Karpas-422 (cell line): ENCODE measurements around the gene SAP30. TPM values are rescaled to one million over a fixed set of nuclear protein-coding genes. Genes with fewer than 3 reads are reported as not detected.

Experiments
- DNase-seq: peaks from one replicate; pipeline ENCODE4 v3.0.0-alpha.2; 2015
- H2AFZ ChIP-seq: fragments of 200-600 bp; sonication (generic); 2 replicates; pipeline ENCODE4 v1.6.1; 2014; ENCODE audit warnings: antibody characterized with exemption, low read length, mixed read lengths
- H3K27ac ChIP-seq: fragments of 200-600 bp; sonication (generic); 2 replicates; pipeline ENCODE4 v1.5.1; 2014; ENCODE audit warnings: mild to moderate bottlenecking, low read length, moderate library complexity
- H3K27me3 ChIP-seq: fragments of 200-600 bp; sonication (generic); 2 replicates; pipeline ENCODE4 v1.6.1; 2014; ENCODE audit warnings: low read length, mixed read lengths
- H3K36me3 ChIP-seq: fragments of 200-600 bp; sonication (generic); 2 replicates; pipeline ENCODE4 v1.6.1; 2014; ENCODE audit warnings: low read length, mixed read lengths; ENCODE audit not compliant: insufficient read depth
- H3K4me1 ChIP-seq: fragments of 200-600 bp; sonication (generic); 2 replicates; pipeline ENCODE4 v1.6.1; 2014; ENCODE audit warnings: mild to moderate bottlenecking, low read length, mixed read lengths
- H3K4me2 ChIP-seq: fragments of 200-600 bp; sonication (generic); 2 replicates; pipeline ENCODE4 v1.6.1; 2014; ENCODE audit warnings: low read length, low read depth, mild to moderate bottlenecking; ENCODE audit not compliant: poor library complexity, severe bottlenecking
- H3K4me3 ChIP-seq: fragments of 200-600 bp; sonication (generic); 2 replicates; pipeline ENCODE4 v1.5.1; 2014; ENCODE audit warnings: mild to moderate bottlenecking, antibody characterized with exemption, low read length, mixed read lengths
- H3K79me2 ChIP-seq: fragments of 200-600 bp; sonication (generic); 2 replicates; pipeline ENCODE4 v1.6.1; 2014; ENCODE audit warnings: mild to moderate bottlenecking, low read length, mixed read lengths
- H3K9ac ChIP-seq: fragments of 200-600 bp; sonication (generic); 2 replicates; pipeline ENCODE4 v1.6.0; 2014; ENCODE audit warnings: low read length
- H3K9me2 ChIP-seq: fragments of 200-600 bp; sonication (generic), shearing (Covaris generic); replicated peaks from 2 replicates; pipeline ENCODE4 v1.6.0; 2014; ENCODE audit warnings: mild to moderate bottlenecking, low read length, moderate library complexity; ENCODE audit not compliant: insufficient read depth
- H3K9me3 ChIP-seq: fragments of 300-700, 200-600 bp; sonication (generic); 2 replicates; pipeline ENCODE4 v1.6.1; 2014; ENCODE audit warnings: low read length, mixed read lengths
- H4K20me1 ChIP-seq: fragments of 200-600 bp; sonication (generic); 2 replicates; pipeline ENCODE4 v1.6.1; 2014; ENCODE audit warnings: mild to moderate bottlenecking, antibody characterized with exemption, low read length, low read depth; ENCODE audit not compliant: insufficient read depth
- total RNA-seq: library from RNA; depleted of rRNA; stranded (reverse); fragments of >200 nt; shearing (Covaris generic); gene quantifications from 2 replicates; pipeline ENCODE4 v1.2.3, GENCODE V29; 2014; ENCODE audit warnings: low replicate concordance

The SAP30 gene
- total RNA-seq, 1 experiment from 2014 or later: 2.0 TPM

- Histone ChIP-seq H3K4me2 (no peak overlapping the region), H2AFZ (no peak overlapping the region), H3K27me3 (no peaks in the 10 kb centered on the region), H3K4me1 (no peaks in the 10 kb centered on the region), H3K9me2 (no peaks in the 10 kb centered on the region), H3K79me2 (no peaks in the 10 kb centered on the region), H3K4me3 (no peak overlapping the region), H3K36me3 (no peaks in the 10 kb centered on the region), H3K9me3 (no peaks in the 10 kb centered on the region), H3K9ac (no peak overlapping the region), H4K20me1 (no peaks in the 10 kb centered on the region), H3K27ac (no peak overlapping the region)
- no peak for DNase-seq
These were observed 9.2 kb downstream of the SAP30 start for GRCh38 chr4:173379929-173380328.

DNA sequence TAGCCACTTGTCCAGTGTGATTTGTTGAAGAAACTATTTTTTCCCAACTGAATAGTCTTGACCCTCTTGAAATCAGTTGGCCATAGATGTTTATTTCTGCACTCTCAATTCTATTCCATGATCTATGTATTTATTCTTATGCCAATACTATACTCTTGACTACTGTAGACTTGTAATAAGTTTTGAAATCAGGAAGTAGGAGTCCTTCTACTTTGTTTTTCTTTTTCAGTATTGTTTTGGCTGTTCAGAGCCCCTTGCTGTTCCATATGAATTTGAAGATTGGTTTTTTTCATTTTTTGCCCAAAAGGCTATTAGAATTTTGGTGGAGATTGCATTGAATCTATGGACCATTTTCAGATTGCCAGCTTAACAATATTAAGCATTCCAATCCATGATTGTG lies 10.2 kb downstream of the SAP30 start:
- H2AFZ ChIP-seq: no peak overlapping the region
- no peaks in the 10 kb centered on the region for H3K9me2 ChIP-seq
- H3K9ac ChIP-seq: no peak overlapping the region
- no peaks in the 10 kb centered on the region for H3K79me2 ChIP-seq
- no peaks in the 10 kb centered on the region for H3K9me3 ChIP-seq
- no peaks in the 10 kb centered on the region for H3K27me3 ChIP-seq
- DNase-seq: no peak
- no peak overlapping the region for H3K4me3 ChIP-seq
- H3K36me3 ChIP-seq: no peaks in the 10 kb centered on the region
- H3K27ac ChIP-seq: no peak overlapping the region
- H3K4me1 ChIP-seq: no peaks in the 10 kb centered on the region
- no peak overlapping the region for H3K4me2 ChIP-seq
- H4K20me1 ChIP-seq: no peaks in the 10 kb centered on the region

DNA sequence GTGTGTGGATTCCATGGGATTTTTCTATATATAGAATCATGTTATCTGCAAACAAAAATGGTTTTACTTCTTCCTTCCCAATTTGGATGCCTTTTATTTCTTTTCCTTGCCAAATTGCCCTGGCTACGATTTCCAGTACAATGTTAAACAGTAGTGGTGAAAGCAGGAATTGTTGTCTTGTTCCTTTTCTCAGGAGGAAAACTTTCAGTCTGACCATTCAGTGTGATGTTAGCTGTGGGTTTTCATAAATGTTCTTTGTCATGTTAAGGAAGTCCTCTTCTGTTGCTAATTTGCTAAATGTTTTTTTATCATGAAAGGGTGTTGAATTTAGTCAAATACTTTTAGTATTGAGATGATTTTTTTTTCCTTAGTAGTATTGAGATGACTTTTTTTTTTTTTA lies 10.9 kb downstream of the SAP30 start:
- Histone ChIP-seq H3K9ac (no peak overlapping the region), H3K4me2 (no peak overlapping the region), H3K4me3 (no peak overlapping the region), H3K79me2 (no peaks in the 10 kb centered on the region), H3K27me3 (no peaks in the 10 kb centered on the region), H3K27ac (no peak overlapping the region), H3K36me3 (no peaks in the 10 kb centered on the region), H3K9me2 (no peaks in the 10 kb centered on the region), H2AFZ (no peak overlapping the region), H4K20me1 (no peaks in the 10 kb centered on the region), H3K4me1 (no peaks in the 10 kb centered on the region), H3K9me3 (no peaks in the 10 kb centered on the region)
- no peak for DNase-seq

GRCh38 chr4:173382349-173382748 lies 11.6 kb downstream of the SAP30 start:
- H3K27ac ChIP-seq: no peak overlapping the region
- H3K4me1 ChIP-seq: no peaks in the 10 kb centered on the region
- no peaks in the 10 kb centered on the region for H4K20me1 ChIP-seq
- no peak for DNase-seq
- H3K9me2 ChIP-seq: no peaks in the 10 kb centered on the region
- no peaks in the 10 kb centered on the region for H3K36me3 ChIP-seq
- H3K9me3 ChIP-seq: no peaks in the 10 kb centered on the region
- H3K4me3 ChIP-seq: no peak overlapping the region
- no peaks in the 10 kb centered on the region for H3K27me3 ChIP-seq
- H3K9ac ChIP-seq: no peak overlapping the region
- H3K79me2 ChIP-seq: no peaks in the 10 kb centered on the region
- no peak overlapping the region for H2AFZ ChIP-seq
- H3K4me2 ChIP-seq: no peak overlapping the region

DNA sequence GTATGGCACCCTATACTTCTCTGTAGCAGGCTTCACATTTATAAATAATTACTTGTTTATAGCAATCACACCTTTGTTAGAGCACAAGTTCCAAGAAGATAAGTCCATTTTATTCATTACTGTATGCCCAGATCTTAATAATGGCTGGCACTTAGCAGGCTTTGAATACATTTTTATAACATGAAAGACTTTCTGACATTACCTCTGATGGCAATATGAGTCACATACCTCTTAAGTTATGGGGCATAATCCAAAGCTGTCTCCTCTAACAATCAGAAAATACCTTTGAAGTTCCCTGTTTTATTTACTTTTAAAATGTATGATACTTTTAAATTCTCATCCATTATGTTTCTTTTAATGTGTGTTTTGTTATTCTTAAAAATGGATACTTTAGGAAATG lies 16.0 kb downstream of the SAP30 start:
- Histone ChIP-seq H2AFZ (no peak overlapping the region), H4K20me1 (no peaks in the 10 kb centered on the region), H3K27me3 (no peaks in the 10 kb centered on the region), H3K4me3 (no peak overlapping the region), H3K4me1 (no peaks in the 10 kb centered on the region), H3K4me2 (no peak overlapping the region), H3K27ac (no peak overlapping the region), H3K79me2 (no peaks in the 10 kb centered on the region), H3K9me2 (no peaks in the 10 kb centered on the region), H3K9me3 (no peaks in the 10 kb centered on the region), H3K9ac (no peak overlapping the region), H3K36me3 (no peaks in the 10 kb centered on the region)
- DNase-seq: no peak

- Histone ChIP-seq H3K9me2 (no peaks in the 10 kb centered on the region), H3K4me1 (no peaks in the 10 kb centered on the region), H3K4me2 (no peak overlapping the region), H3K9me3 (no peaks in the 10 kb centered on the region), H3K27ac (no peak overlapping the region), H4K20me1 (no peaks in the 10 kb centered on the region), H3K79me2 (no peaks in the 10 kb centered on the region), H3K4me3 (no peak overlapping the region), H3K36me3 (no peaks in the 10 kb centered on the region), H3K9ac (no peak overlapping the region), H3K27me3 (no peaks in the 10 kb centered on the region), H2AFZ (no peak overlapping the region)
- no peak for DNase-seq
These were observed 20.9 kb downstream of the SAP30 start for GRCh38 chr4:173391701-173392100.

DNA sequence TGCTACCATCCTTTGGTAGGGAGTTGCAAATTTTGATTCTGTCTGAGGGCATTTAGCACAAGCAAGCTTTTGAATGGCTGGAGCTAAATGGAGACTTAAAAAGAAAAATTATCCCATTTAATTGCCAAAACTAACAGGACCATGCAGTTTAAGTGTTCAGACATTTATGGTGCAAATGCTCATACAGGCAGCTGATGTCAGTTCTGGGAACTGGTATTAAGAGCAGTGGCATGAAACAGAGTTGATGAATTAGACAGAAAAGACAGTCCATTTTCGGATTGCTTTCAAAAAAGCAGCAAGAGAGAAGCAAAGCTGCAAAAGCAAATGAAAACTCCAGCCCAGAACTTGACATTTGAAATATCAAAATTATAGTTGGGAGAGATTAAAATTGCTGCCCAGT lies 26.9 kb downstream of the SAP30 start:
- Histone ChIP-seq H3K9me2 (no peaks in the 10 kb centered on the region), H3K4me2 (no peak overlapping the region)

DNA sequence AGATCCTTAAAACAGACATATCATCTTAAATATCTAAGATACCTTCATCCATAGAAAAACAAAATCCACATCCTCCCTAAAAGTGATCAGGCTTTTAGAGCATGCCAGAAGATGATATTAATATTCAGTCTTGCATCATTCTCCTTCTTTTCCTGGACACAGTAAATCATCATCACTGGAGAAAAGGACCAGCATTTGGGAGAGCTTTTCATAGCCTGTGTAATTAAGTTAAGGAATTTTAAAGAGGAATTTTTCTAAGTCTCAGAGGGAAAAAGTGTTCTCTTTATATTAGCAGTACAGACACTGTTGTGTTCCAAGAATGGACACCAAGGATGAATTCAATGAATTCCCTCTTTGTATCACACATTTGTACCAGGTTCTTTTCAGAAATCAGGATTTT lies 27.5 kb downstream of the SAP30 start:
- H3K27me3 ChIP-seq: no peaks in the 10 kb centered on the region
- H2AFZ ChIP-seq: no peak overlapping the region
- H3K9ac ChIP-seq: no peak overlapping the region
- H3K4me2 ChIP-seq: no peak overlapping the region
- H3K79me2 ChIP-seq: no peaks in the 10 kb centered on the region
- H3K9me3 ChIP-seq: no peaks in the 10 kb centered on the region
- no peaks in the 10 kb centered on the region for H4K20me1 ChIP-seq
- no peak for DNase-seq
- no peaks in the 10 kb centered on the region for H3K36me3 ChIP-seq
- no peaks in the 10 kb centered on the region for H3K4me1 ChIP-seq
- H3K27ac ChIP-seq: no peak overlapping the region
- H3K9me2 ChIP-seq: no peaks in the 10 kb centered on the region
- no peak overlapping the region for H3K4me3 ChIP-seq

More for the DNA sequence above, 26.9 kb downstream of the SAP30 start:
- no peaks in the 10 kb centered on the region for H3K79me2 ChIP-seq
- H3K9ac ChIP-seq: no peak overlapping the region
- no peaks in the 10 kb centered on the region for H3K36me3 ChIP-seq
- H3K9me3 ChIP-seq: no peaks in the 10 kb centered on the region
- H2AFZ ChIP-seq: no peak overlapping the region
- DNase-seq: no peak
- no peaks in the 10 kb centered on the region for H3K4me1 ChIP-seq
- no peaks in the 10 kb centered on the region for H4K20me1 ChIP-seq
- H3K27me3 ChIP-seq: no peaks in the 10 kb centered on the region
- H3K27ac ChIP-seq: no peak overlapping the region
- no peak overlapping the region for H3K4me3 ChIP-seq

- no peaks in the 10 kb centered on the region for H3K9me3 ChIP-seq
- no peaks in the 10 kb centered on the region for H3K4me1 ChIP-seq
- H3K4me3 ChIP-seq: no peak within 1 kb of the TSS
- no peaks in the 10 kb centered on the region for H3K27me3 ChIP-seq
- no peaks in the 10 kb centered on the region for H4K20me1 ChIP-seq
- no peaks in the 10 kb centered on the region for H3K36me3 ChIP-seq
- no peaks in the 10 kb centered on the region for H3K9me2 ChIP-seq
- no peak within 1 kb of the TSS for H3K27ac ChIP-seq
- no peak within 1 kb of the TSS for H2AFZ ChIP-seq
- DNase-seq: no peak
- no peaks in the 10 kb centered on the region for H3K79me2 ChIP-seq
- no peak within 1 kb of the TSS for H3K9ac ChIP-seq
- H3K4me2 ChIP-seq: no peak within 1 kb of the TSS
These were observed 28.1 kb downstream of the SAP30 start, which contains the start of gene SCRG1 for GRCh38 chr4:173398779-173399415. TSS of gene SCRG1 (minus strand) at chr4:173399116. CDS start at chr4:173391414, 7,702 bp downstream.
